DMS153 treated with DMSO at 0.1 percent for 48 hours (cell line): ENCODE data around the gene EIF2D.

Source experiments
- DNase-seq: peaks from one replicate; lab custom pipeline; 2025; ENCODE audit not compliant: unreplicated experiment; lab: John Stamatoyannopoulos, UW

Gene EIF2D

DNA sequence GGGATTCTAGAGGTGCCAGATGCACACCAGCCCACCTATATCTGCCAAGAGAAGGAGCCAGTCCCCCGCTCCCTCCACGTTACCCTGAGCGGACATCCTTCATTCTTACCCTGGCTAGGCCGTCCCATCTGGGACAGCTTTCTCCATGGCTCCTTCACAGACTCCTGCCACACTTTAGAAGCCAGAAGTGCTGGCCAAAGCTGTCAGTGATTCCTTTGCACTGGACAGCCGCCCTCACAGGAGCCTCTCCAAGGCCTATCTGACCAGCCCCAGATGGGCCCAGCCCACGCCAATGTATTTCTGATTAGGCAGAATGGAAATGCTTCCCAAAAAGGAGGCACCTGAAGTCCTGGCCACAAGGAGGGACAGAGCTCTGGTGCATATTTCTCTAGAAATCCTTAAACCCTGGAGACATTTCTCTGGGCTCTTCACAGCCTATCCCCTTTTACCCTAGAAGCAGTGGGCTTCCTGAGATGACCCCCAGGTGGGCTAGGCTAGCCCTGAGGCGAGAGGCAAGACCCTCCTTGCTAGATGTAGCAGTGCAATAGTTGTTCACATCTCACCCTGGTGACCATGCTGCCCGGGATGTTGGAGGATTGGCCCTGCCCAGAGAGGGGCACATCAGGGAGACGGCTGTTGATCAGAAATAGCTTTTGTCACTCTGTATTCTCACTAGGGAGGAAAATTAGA lies 60.8 kb downstream of the EIF2D start:
- DNase-seq, result no peak

DNA sequence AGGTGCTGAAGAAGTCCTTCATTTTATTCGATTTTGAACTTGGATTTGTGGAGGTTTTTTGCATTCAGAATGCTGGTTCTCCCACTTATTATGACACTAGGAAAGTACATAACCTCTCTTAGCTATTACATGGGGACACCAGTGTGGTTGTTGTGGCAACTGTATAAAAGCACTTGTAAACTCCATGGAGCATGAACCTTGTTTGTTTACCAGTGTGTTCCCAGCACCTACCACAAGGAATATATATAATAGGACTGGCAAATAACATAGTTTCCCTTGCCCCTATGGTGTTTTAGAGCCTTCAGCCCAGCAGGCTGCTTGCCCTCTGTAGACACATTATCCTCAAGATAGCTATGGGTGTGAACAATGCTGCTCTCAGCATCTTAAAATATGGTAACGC lies 61.8 kb downstream of the EIF2D start:
- peak; percentile 80 for DNase-seq

DNA sequence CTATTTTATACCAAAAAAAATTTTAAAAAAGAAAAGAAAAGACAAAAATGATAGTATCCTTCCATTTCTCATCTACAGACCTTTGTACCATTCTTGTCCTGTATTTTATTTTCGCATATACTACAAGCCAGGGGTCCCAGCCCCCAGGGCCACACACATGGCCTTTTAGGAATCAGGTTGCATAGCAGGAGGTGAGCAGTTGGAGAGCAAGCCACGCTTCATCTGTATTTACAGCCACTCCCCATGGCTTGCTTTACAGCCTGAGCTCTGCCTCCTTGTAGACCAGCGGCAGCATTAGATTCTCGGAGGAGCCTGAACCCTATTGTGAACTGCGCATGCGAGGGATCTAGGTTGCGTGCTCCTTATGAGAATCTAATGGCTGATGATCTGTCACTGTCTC lies 65.2 kb downstream of the EIF2D start:
- DNase-seq, result no peak

DNA sequence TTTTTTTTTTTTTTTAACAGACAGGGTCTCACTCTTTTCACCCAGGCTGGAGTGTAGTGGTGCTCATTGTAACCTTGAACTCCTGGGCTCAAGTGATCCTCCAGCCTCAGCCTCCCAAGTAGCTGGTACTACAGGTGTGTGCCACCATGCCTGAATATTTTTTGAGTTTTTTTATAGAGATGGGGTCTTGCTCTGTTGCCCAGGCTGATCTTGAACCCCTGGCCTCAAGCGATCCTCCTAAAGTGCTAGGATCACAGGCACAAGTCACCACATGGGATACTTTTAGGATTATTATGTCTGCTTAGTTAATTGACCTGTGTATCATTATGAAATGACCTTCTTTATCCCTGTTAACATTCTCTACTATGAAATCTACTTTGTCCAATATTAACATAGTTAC lies 66.9 kb downstream of the EIF2D start:
- DNase-seq, result no peak

DNA sequence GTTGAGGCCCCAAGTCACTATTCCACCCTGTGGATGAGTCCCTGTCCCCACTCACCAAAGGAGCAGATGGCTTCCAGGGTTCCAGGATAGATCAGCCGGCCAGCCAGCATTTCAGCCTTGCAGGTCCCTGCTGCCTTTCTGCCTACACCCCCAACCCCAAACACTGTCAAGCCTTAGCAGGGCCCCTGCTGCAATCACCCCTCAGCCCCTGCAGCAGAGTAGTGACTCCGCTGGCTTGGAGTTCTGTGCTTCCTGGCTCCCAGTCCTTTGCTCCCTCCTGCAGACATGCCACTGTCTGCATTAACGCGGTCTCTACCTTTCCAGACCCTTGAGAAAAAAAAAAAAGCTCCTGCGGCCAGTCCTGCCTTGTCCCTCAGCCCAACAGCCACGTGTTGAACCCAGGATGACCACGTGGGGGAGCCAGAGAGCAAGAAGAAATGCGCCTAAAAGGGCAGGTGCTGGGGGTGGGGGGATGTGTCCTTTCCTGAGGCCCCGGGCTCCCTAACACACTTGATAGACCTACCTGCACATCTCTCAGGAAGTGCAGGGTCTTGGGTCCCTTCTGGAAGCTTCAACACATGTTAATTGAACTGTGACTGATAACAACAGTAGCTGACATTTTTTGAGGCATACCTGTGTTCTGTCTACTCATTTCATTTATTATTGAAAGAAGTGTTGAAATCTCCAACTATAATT lies 67.6 kb downstream of the EIF2D start:
- DNase-seq, result peak; percentile 52
